GM18517 (cell line): ENCODE measurements around the gene GABRB2.
"Not testable (repeated sequence)": the region's sequence is repeated elsewhere in the genome, so short reads cannot be mapped to it uniquely, and the experiment has no call there.

ENCODE experiments used
- ATAC-seq: cut with Tn5 transposase; IDR thresholded peaks from one replicate; pipeline ENCODE4 v1.9.1; 2021; ENCODE audit warnings: mild to moderate bottlenecking, moderate library complexity; ENCODE audit not compliant: unreplicated experiment

The GABRB2 gene

GRCh38 chr5:161305601-161306000, 240.9 kb downstream of the GABRB2 start:
- no peak for ATAC-seq

- no peak for ATAC-seq
Observed at GRCh38 chr5:161302559-161302958, 244.0 kb downstream of the GABRB2 start.

- ATAC-seq: no peak
Observed at GRCh38 chr5:161301586-161301985, 244.9 kb downstream of the GABRB2 start.

GRCh38 chr5:161299053-161299452, 247.5 kb downstream of the GABRB2 start:
- no peak for ATAC-seq

GRCh38 chr5:161297388-161297787, 249.1 kb downstream of the GABRB2 start:
- not testable (repeated sequence) for ATAC-seq

- ATAC-seq: no peak
Observed at GRCh38 chr5:161295721-161296250, 250.7 kb downstream of the GABRB2 start.

GRCh38 chr5:161288071-161288470, 258.5 kb downstream of the GABRB2 start:
- ATAC-seq: no peak

- ATAC-seq: no peak
Observed at GRCh38 chr5:161287436-161287835, 259.1 kb downstream of the GABRB2 start.

GRCh38 chr5:161286066-161286655, 260.4 kb downstream of the GABRB2 start:
- peak; percentile 86 for ATAC-seq

- no peak for ATAC-seq
Observed at GRCh38 chr5:161284445-161284844, 262.1 kb downstream of the GABRB2 start.

GRCh38 chr5:161283296-161283695, 263.2 kb downstream of the GABRB2 start:
- ATAC-seq: no peak

- ATAC-seq: no peak
Observed at GRCh38 chr5:161278739-161279660, 267.5 kb downstream of the GABRB2 start.

GRCh38 chr5:161277011-161277410, 269.5 kb downstream of the GABRB2 start:
- ATAC-seq: no peak

GRCh38 chr5:161274951-161275350, 271.6 kb downstream of the GABRB2 start:
- no peak for ATAC-seq

- ATAC-seq: no peak
Observed at GRCh38 chr5:161273410-161273809, 273.1 kb downstream of the GABRB2 start.

GRCh38 chr5:161271816-161272215, 274.7 kb downstream of the GABRB2 start:
- no peak for ATAC-seq

- no peak for ATAC-seq
Observed at GRCh38 chr5:161269125-161269524, 277.4 kb downstream of the GABRB2 start.

- no peak for ATAC-seq
Observed at GRCh38 chr5:161266954-161267353, 279.6 kb downstream of the GABRB2 start.

GRCh38 chr5:161265006-161265405, 281.5 kb downstream of the GABRB2 start:
- no peak for ATAC-seq

- no peak for ATAC-seq
Observed at GRCh38 chr5:161263191-161263590, 283.3 kb downstream of the GABRB2 start.

GRCh38 chr5:161261668-161262323, 284.7 kb downstream of the GABRB2 start:
- ATAC-seq: no peak
